ENCODE results near the gene ATP6V0A1.
"Not testable (repeated sequence)": the region's sequence is repeated elsewhere in the genome, so short reads cannot be mapped to it uniquely, and the experiment has no call there.

Gene ATP6V0A1

GRCh38 chr17:42541041-42541833 lies 82.6 kb downstream of the ATP6V0A1 start:
- no peak for DNase-seq

GRCh38 chr17:42543190-42544079 lies 84.8 kb downstream of the ATP6V0A1 start:
- DNase-seq: no peak

GRCh38 chr17:42544874-42545283 lies 86.2 kb downstream of the ATP6V0A1 start:
- DNase-seq: no peak

- DNase-seq: not testable (repeated sequence)
Measured at GRCh38 chr17:42545755-42546505, 87.3 kb downstream of the ATP6V0A1 start.

- no peak for DNase-seq
Measured at GRCh38 chr17:42547001-42547461, 88.4 kb downstream of the ATP6V0A1 start.

- DNase-seq: no peak
Measured at GRCh38 chr17:42547698-42548069, 89.0 kb downstream of the ATP6V0A1 start.

- peak; percentile 31 for DNase-seq
Measured at GRCh38 chr17:42548070-42548837, 89.6 kb downstream of the ATP6V0A1 start.

GRCh38 chr17:42548993-42549755 lies 90.5 kb downstream of the ATP6V0A1 start:
- no peak for DNase-seq

GRCh38 chr17:42552736-42553135 lies 94.1 kb downstream of the ATP6V0A1 start, which contains the start of gene HSD17B1:
Gene HSD17B1 (plus strand): TSS chr17:42552923. CDS start chr17:42552934, 11 bp downstream.
- not testable (repeated sequence) for DNase-seq

- DNase-seq: no peak
Measured at GRCh38 chr17:42553161-42553818, 94.6 kb downstream of the ATP6V0A1 start.

GRCh38 chr17:42553866-42554249 lies 95.2 kb downstream of the ATP6V0A1 start:
- DNase-seq: no peak

GRCh38 chr17:42554250-42555121 lies 95.8 kb downstream of the ATP6V0A1 start:
- peak; percentile 82 for DNase-seq

- DNase-seq: no peak
Measured at GRCh38 chr17:42555122-42555622, 96.5 kb downstream of the ATP6V0A1 start.

- DNase-seq: not testable (repeated sequence)
Measured at GRCh38 chr17:42555961-42556617, 97.4 kb downstream of the ATP6V0A1 start.

- DNase-seq: no peak
Measured at GRCh38 chr17:42559075-42559474, 100.4 kb downstream of the ATP6V0A1 start.

GRCh38 chr17:42560246-42560645 lies 101.6 kb downstream of the ATP6V0A1 start:
- DNase-seq: no peak

GRCh38 chr17:42561897-42562387 lies 103.3 kb downstream of the ATP6V0A1 start, which contains the start of gene COASY:
Gene COASY (plus strand): TSS chr17:42562148. CDS start chr17:42562623, 475 bp downstream.
- peak; percentile 98 for DNase-seq
